ENCODE results near the gene FDPS. TPM values are rescaled to one million over a fixed set of nuclear protein-coding genes. Genes with fewer than 3 reads are reported as not detected.
A peak's percentile ranks its signal among the peaks of the same experiment; 100 is the strongest.

The FDPS gene
- total and polyA plus RNA-seq, 4 donors, result 176 to 370 (median 249) TPM

DNA sequence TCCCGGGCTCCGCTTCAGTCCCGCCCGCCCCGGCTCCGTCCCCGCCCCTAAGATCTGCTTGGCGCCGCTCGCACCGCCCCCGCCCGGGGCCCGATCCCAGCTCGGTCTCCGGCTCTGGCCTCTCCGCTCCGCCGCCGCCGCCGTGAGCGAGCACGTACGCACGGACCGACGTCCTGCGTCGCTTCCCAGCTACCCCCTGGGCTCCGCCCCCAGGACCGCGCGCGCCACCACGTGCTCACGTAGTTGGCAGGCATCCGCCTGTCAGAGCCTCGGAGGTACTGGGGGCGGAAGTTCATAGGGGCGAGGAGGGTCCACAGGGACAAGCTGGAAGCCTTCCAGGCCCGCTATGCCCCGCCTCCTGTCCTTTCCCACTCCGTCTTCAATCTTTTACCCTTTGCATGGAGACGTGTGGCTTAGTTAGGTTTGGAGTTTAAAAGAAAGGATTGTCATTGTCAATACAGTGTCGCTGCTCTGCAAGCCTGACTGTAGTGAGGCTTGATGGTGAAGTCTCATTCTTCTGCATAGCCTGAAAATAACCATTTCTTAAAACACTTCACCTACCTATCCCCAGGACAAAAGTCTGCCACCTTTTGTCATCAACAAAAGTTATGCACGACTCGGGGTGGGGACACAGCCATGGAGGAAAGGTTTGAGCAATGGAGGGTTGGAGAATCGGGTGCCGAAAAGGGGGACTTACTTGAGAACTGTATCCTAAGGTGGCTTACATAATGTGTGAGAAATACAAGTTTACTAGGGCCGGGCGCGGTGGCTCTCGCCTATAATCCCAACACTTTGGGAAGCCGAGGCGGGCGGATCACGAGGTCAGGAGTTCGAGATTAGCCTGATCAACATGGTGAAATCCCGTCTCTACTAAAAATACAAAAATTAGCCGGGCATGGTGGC, 35.1 kb upstream of the FDPS start, which contains the start of gene CLK2 (continued):
- TF ChIP-seq, protein P1, sequence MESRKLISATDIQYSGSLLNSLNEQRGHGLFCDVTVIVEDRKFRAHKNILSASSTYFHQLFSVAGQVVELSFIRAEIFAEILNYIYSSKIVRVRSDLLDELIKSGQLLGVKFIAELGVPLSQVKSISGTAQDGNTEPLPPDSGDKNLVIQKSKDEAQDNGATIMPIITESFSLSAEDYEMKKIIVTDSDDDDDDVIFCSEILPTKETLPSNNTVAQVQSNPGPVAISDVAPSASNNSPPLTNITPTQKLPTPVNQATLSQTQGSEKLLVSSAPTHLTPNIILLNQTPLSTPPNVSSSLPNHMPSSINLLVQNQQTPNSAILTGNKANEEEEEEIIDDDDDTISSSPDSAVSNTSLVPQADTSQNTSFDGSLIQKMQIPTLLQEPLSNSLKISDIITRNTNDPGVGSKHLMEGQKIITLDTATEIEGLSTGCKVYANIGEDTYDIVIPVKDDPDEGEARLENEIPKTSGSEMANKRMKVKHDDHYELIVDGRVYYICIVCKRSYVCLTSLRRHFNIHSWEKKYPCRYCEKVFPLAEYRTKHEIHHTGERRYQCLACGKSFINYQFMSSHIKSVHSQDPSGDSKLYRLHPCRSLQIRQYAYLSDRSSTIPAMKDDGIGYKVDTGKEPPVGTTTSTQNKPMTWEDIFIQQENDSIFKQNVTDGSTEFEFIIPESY (IDR thresholded peaks at IDR 0.05), result peak; percentile 38

DNA sequence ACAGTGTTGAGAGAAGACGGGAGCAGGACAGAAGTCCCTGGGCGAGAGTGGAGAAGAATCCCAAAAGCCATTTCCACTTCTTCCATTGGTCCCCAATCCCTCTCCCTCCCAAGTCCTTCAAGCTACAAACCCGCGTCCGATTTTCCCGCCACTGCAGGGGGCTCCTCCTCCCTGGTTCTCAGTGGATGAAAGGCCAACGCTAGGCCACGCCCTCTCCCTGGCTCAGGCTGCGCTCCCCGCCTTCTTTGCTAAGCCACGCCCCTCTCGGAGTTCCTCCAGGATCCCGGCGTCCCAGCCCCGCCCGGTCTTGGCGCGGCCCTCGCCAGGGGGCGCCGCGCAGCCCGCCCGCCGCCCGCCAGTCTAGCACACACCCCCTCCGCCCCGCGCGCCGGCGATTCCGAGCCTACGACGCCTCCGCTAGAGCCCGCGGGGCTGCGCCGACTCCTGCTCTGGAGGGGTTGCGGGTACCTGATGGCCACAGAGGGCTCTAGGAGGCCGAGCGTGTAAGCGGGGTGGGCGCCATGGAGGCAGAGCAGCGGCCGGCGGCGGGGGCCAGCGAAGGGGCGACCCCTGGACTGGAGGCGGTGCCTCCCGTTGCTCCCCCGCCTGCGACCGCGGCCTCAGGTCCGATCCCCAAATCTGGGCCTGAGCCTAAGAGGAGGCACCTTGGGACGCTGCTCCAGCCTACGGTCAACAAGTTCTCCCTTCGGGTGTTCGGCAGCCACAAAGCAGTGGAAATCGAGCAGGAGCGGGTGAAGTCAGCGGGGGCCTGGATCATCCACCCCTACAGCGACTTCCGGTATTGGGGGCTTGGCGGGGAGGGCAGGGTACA, 31.4 kb upstream of the FDPS start, which contains the start of gene HCN3:
TSS of gene HCN3 (plus strand) at position 394 of the 832 bp plus-strand sequence. CDS start at position 522, 128 bp downstream.
- peak within 1 kb of the TSS in 1 of 2 donors; percentile 7 for H3K9ac ChIP-seq (ENCODE audit: low read depth in 1 of 2, low read length in 2 of 2)
- WGBS, result 1% methylated on average over 68 of the region's 68 CpGs
- H3K4me3 ChIP-seq (ENCODE audit: low read depth in 1 of 3, low read length in 3 of 3), result peak within 1 kb of the TSS; percentile 55 to 84 (median 82)
- H3K9me3 ChIP-seq (ENCODE audit: control insufficient read depth in 4 of 4, low read length in 3 of 4), result no peaks in the 10 kb centered on the region
- H3K27me3 ChIP-seq (ENCODE audit: control insufficient read depth in 4 of 4, insufficient read depth in 4 of 4, low read length in 3 of 4), result no peaks in the 10 kb centered on the region
- H3K27ac ChIP-seq (ENCODE audit: low read depth in 1 of 2, low read length in 2 of 2), result peak within 1 kb of the TSS; percentile 27 to 38
- TF ChIP-seq NR2F2 (IDR thresholded peaks at IDR 0.05) (no peak), RXRA (IDR thresholded peaks at IDR 0.05) (peak; percentile 22 to 52), GABPA (IDR thresholded peaks at IDR 0.05 in 1 of 2, conservative IDR thresholded peaks at IDR 0.05 in 1 of 2) (no peak), RAD21 (IDR thresholded peaks at IDR 0.05) (peak; percentile 34 to 47), TAF1 (conservative IDR thresholded peaks at IDR 0.05) (no peak), SP1 (IDR thresholded peaks at IDR 0.05) (peak; percentile 58)
- TF ChIP-seq, protein P2, sequence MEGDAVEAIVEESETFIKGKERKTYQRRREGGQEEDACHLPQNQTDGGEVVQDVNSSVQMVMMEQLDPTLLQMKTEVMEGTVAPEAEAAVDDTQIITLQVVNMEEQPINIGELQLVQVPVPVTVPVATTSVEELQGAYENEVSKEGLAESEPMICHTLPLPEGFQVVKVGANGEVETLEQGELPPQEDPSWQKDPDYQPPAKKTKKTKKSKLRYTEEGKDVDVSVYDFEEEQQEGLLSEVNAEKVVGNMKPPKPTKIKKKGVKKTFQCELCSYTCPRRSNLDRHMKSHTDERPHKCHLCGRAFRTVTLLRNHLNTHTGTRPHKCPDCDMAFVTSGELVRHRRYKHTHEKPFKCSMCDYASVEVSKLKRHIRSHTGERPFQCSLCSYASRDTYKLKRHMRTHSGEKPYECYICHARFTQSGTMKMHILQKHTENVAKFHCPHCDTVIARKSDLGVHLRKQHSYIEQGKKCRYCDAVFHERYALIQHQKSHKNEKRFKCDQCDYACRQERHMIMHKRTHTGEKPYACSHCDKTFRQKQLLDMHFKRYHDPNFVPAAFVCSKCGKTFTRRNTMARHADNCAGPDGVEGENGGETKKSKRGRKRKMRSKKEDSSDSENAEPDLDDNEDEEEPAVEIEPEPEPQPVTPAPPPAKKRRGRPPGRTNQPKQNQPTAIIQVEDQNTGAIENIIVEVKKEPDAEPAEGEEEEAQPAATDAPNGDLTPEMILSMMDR (IDR thresholded peaks at IDR 0.05; ENCODE audit: low read depth, low read length, missing input control), result peak; percentile 63
- TF ChIP-seq, protein P3, sequence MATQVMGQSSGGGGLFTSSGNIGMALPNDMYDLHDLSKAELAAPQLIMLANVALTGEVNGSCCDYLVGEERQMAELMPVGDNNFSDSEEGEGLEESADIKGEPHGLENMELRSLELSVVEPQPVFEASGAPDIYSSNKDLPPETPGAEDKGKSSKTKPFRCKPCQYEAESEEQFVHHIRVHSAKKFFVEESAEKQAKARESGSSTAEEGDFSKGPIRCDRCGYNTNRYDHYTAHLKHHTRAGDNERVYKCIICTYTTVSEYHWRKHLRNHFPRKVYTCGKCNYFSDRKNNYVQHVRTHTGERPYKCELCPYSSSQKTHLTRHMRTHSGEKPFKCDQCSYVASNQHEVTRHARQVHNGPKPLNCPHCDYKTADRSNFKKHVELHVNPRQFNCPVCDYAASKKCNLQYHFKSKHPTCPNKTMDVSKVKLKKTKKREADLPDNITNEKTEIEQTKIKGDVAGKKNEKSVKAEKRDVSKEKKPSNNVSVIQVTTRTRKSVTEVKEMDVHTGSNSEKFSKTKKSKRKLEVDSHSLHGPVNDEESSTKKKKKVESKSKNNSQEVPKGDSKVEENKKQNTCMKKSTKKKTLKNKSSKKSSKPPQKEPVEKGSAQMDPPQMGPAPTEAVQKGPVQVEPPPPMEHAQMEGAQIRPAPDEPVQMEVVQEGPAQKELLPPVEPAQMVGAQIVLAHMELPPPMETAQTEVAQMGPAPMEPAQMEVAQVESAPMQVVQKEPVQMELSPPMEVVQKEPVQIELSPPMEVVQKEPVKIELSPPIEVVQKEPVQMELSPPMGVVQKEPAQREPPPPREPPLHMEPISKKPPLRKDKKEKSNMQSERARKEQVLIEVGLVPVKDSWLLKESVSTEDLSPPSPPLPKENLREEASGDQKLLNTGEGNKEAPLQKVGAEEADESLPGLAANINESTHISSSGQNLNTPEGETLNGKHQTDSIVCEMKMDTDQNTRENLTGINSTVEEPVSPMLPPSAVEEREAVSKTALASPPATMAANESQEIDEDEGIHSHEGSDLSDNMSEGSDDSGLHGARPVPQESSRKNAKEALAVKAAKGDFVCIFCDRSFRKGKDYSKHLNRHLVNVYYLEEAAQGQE (IDR thresholded peaks at IDR 0.05), result peak; percentile 59
- H3K4me1 ChIP-seq (ENCODE audit: control insufficient read depth in 4 of 4, insufficient read depth in 4 of 4, low read length in 3 of 4), result peaks cover 8 to 30% (median 24%) of the 10 kb centered on the region in 4 donors
- DNase-seq (ENCODE audit: low spot score), result peak; percentile 99
- H3K36me3 ChIP-seq (ENCODE audit: control insufficient read depth in 4 of 4, insufficient read depth in 3 of 4, low read depth in 1 of 4, low read length in 3 of 4), result no peaks in the 10 kb centered on the region
